ENCODE data around the gene HYAL2. TPM values are rescaled to one million over a fixed set of nuclear protein-coding genes. Genes with fewer than 3 reads are reported as not detected.
A peak's percentile ranks its signal among the peaks of the same experiment; 100 is the strongest.

Gene HYAL2
- total and polyA plus RNA-seq, 9 of the 15 experiments (the other 6 are each of a cell fraction or from before 2014, with no cell fraction given): 0.36 to 22.7 (median 11.4) TPM; not detected in 1

DNA sequence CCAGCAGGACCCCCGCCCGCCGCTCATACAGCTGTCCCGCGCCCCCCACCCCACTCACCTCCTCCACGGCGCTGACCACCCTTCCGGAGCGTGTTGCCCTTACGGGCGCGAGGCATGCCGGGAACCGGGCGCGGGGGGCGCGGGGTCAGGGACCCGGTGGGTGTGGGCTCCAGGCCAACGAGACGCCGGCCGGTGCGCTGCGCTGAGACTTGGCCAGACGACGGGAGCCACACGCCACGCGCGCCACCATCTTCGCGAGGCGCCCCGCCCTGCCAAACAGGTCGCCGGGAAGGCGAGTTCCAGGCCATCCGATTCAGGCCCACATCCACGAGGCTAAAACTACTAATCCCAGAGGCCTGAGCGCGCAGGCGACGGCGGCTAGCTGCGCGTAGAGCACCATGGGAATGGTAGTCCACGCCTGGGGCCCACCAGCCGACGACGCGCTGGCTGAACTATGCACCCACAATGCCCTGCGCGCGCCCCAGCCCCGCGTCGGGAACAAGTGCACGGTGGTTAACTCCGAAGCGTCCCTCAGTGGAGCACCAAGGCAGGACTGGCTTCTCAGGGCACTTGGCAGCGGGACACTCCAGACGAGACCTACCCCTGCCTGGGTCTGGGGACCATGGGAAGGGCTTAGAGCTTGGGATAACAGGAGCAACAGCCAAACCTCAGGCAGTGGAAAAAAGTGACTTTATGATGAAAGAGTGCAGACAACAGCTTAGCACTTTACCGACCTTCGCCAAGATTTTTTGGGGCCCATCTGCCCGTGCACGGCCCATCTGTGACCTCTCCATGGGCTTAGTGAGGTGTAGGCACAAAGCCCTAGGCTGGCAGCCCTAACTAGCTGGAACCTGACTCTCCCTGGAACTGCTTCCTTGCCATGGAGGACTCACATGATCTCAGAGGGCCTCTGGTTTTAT is 30.1 kb downstream of the HYAL2 start, which contains the start of gene IFRD2 (continued):
- TF ChIP-seq AFF1 (IDR thresholded peaks at IDR 0.05; ENCODE audit: low read depth in 1 of 2, partially characterized antibody in 2 of 2) (peak in 1 of 2 experiments; percentile 100), ILF3 (IDR thresholded peaks at IDR 0.05; ENCODE audit: borderline replicate concordance) (no peak), DACH1 (IDR thresholded peaks at IDR 0.05; ENCODE audit: partially characterized antibody) (no peak), HEY1 (CRISPR knock-in tag; IDR thresholded peaks at IDR 0.05; ENCODE audit: borderline replicate concordance) (no peak), ZNF3 (CRISPR knock-in tag; IDR thresholded peaks at IDR 0.05) (no peak), ZNF274 (IDR thresholded peaks at IDR 0.05; ENCODE audit: borderline replicate concordance, low read depth, low read length) (no peak), TAL1 (IDR thresholded peaks at IDR 0.05) (no peak), PML (IDR thresholded peaks at IDR 0.05; ENCODE audit: low read length) (no peak), RFX1 (IDR thresholded peaks at IDR 0.05) (no peak), KLF6 (CRISPR knock-in tag; IDR thresholded peaks at IDR 0.05; ENCODE audit: borderline replicate concordance) (peak; percentile 91; the same call in 1 of the 2 replicates), SETDB1 (IDR thresholded peaks at IDR 0.05; ENCODE audit: low read length) (no peak), ZNF696 (CRISPR knock-in tag; conservative IDR thresholded peaks at IDR 0.05) (no peak), BRD4 (IDR thresholded peaks at IDR 0.05) (no peak), E2F6 (IDR thresholded peaks at IDR 0.05; ENCODE audit: borderline replicate concordance in 1 of 2, extremely low read depth in 1 of 2, insufficient read depth in 1 of 2, insufficient read length in 1 of 2, low read depth in 1 of 2, low read length in 1 of 2, poor library complexity in 1 of 2, severe bottlenecking in 1 of 2) (peak; percentile 53 to 67), CHCHD3 (CRISPR knock-in tag; IDR thresholded peaks at IDR 0.05) (no peak), HMG20A (CRISPR knock-in tag; conservative IDR thresholded peaks at IDR 0.05) (no peak), FOXJ3 (CRISPR knock-in tag; IDR thresholded peaks at IDR 0.05) (no peak), HNRNPH1 (optimal IDR thresholded peaks at IDR 0.05; ENCODE audit: low read depth, low read length) (no peak)
- TF ChIP-seq, protein P1, sequence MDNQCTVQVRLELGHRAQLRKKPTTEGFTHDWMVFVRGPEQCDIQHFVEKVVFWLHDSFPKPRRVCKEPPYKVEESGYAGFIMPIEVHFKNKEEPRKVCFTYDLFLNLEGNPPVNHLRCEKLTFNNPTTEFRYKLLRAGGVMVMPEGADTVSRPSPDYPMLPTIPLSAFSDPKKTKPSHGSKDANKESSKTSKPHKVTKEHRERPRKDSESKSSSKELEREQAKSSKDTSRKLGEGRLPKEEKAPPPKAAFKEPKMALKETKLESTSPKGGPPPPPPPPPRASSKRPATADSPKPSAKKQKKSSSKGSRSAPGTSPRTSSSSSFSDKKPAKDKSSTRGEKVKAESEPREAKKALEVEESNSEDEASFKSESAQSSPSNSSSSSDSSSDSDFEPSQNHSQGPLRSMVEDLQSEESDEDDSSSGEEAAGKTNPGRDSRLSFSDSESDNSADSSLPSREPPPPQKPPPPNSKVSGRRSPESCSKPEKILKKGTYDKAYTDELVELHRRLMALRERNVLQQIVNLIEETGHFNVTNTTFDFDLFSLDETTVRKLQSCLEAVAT (IDR thresholded peaks at IDR 0.05): no peak
- TF ChIP-seq, protein P2, sequence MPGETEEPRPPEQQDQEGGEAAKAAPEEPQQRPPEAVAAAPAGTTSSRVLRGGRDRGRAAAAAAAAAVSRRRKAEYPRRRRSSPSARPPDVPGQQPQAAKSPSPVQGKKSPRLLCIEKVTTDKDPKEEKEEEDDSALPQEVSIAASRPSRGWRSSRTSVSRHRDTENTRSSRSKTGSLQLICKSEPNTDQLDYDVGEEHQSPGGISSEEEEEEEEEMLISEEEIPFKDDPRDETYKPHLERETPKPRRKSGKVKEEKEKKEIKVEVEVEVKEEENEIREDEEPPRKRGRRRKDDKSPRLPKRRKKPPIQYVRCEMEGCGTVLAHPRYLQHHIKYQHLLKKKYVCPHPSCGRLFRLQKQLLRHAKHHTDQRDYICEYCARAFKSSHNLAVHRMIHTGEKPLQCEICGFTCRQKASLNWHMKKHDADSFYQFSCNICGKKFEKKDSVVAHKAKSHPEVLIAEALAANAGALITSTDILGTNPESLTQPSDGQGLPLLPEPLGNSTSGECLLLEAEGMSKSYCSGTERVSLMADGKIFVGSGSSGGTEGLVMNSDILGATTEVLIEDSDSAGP (CRISPR knock-in tag; IDR thresholded peaks at IDR 0.05): no peak
